Tibial artery (tissue), 4 donors: ENCODE measurements around the gene STX1B.
"Not testable (repeated sequence)": the region's sequence is repeated elsewhere in the genome, so short reads cannot be mapped to it uniquely, and the experiment has no call there.

Source experiments
- DNase-seq, 2 donors: peaks; one replicate each; pipeline ENCODE4 v3.0.0-alpha.2; 2019
- H3K27ac ChIP-seq, 2 donors: fragments of 200-600 bp; sonication (generic) in 1 of 2; 1 replicate in 1 of 2; 2 replicates in 1 of 2; pipeline ENCODE4 v1.5.1; 2018 to 2019; ENCODE audit warnings: mild to moderate bottlenecking in 1 of 2
- H3K27me3 ChIP-seq, 2 donors: fragments of 200-600 bp; sonication (generic) in 1 of 2; one replicate each; pipeline versions ENCODE4 v1.5.1 to v1.6.0; 2016 to 2019
- H3K36me3 ChIP-seq, 3 donors: fragments of 200-600 bp; sonication (generic) in 2 of 3; one replicate each; pipeline ENCODE4 v1.5.1; 2016 to 2019; ENCODE audit warnings: mild to moderate bottlenecking in 2 of 3
- H3K4me1 ChIP-seq, 4 donors: fragments of 200-600 bp; sonication (generic) in 2 of 4; 1 replicate in 3 of 4; 2 replicates in 1 of 4; pipeline ENCODE4 v1.5.1; 2016 to 2019
- H3K4me3 ChIP-seq, 2 donors: fragments of 200-600 bp; sonication (generic) in 1 of 2; 1 replicate in 1 of 2; 2 replicates in 1 of 2; pipeline ENCODE4 v1.5.1; 2018 to 2019; ENCODE audit warnings: mild to moderate bottlenecking in 2 of 2
- H3K9me3 ChIP-seq, 3 donors: fragments of 200-600 bp; sonication (generic) in 1 of 3; one replicate each; pipeline ENCODE4 v1.5.1; 2016 to 2019
- CTCF ChIP-seq, 2 experiments: fragments of 200-600 bp in 1 of 2; fragments of 450-650 bp in 1 of 2; IDR thresholded peaks; one replicate each; pipeline ENCODE4 v1.5.1; 2017 to 2019; ENCODE audit warnings: antibody characterized with exemption in 2 of 2, mild to moderate bottlenecking in 1 of 2, moderate library complexity in 1 of 2
- intact Hi-C: fragments of 100-400 bp; cut with DNase I; formaldehyde crosslinking; loops from one replicate; pipeline ENCODE4 v1.15.0; 2023; ENCODE audit warnings: low total_unique reads

Gene STX1B

GRCh38 chr16:30941600-30942425, 68.6 kb downstream of the STX1B start:
- no peaks in the 10 kb centered on the region for H3K9me3 ChIP-seq
- no peak overlapping the region for H3K4me3 ChIP-seq
- TF ChIP-seq CTCF (IDR thresholded peaks at IDR 0.05), result peak; percentile 74 to 89
- peak in 1 of 2 donors; percentile 80 for DNase-seq
- peaks cover 0 to 18% (median 7%) of the 10 kb centered on the region in 4 donors for H3K4me1 ChIP-seq
- H3K36me3 ChIP-seq, result peaks cover 0 to 54% (median 14%) of the 10 kb centered on the region in 3 donors
- intact Hi-C loops, result no loop called here
- H3K27ac ChIP-seq, result no peak overlapping the region
- H3K27me3 ChIP-seq, result no peaks in the 10 kb centered on the region

GRCh38 chr16:30939571-30939970, 70.9 kb downstream of the STX1B start:
- DNase-seq, result not testable (repeated sequence)

More at GRCh38 chr16:30939571-30939970, 70.9 kb downstream of the STX1B start:
- intact Hi-C loops, H3K9me3 ChIP-seq, H3K27ac ChIP-seq, H3K4me3 ChIP-seq, H3K27me3 ChIP-seq: not testable (repeated sequence)
- Histone ChIP-seq H3K4me1 (peaks cover 0 to 18% (median 7%) of the 10 kb centered on the region in 4 donors), H3K36me3 (peaks cover 0 to 59% (median 10%) of the 10 kb centered on the region in 3 donors)
